ENCODE measurements around the gene ARMH3. TPM values are rescaled to one million over a fixed set of nuclear protein-coding genes. Genes with fewer than 3 reads are reported as not detected.
A peak's percentile ranks its signal among the peaks of the same experiment; 100 is the strongest.
"Not testable (repeated sequence)": the region's sequence is repeated elsewhere in the genome, so short reads cannot be mapped to it uniquely, and the experiment has no call there.

ARMH3 gene
- total RNA-seq, 2 donors from 2014 or later: 36.5 to 39.3 TPM

GRCh38 chr10:102065561-102066398, 9.8 kb upstream of the ARMH3 start:
- Mint-ChIP-seq H3K4me3 (peak overlapping the region; percentile 91), H3K4me1 (ENCODE audit: low read depth in 2 of 2) (peaks cover 16 to 28% of the 10 kb centered on the region in 2 donors), H3K27me3 (no peaks in the 10 kb centered on the region), H3K27ac (peak overlapping the region; percentile 82 to 86), H3K9me3 (no peaks in the 10 kb centered on the region), H3K36me3 (no peaks in the 10 kb centered on the region)
- DNase-seq (ENCODE audit: low spot score): no peak
- peak; percentile 37 to 48 for ATAC-seq

DNA sequence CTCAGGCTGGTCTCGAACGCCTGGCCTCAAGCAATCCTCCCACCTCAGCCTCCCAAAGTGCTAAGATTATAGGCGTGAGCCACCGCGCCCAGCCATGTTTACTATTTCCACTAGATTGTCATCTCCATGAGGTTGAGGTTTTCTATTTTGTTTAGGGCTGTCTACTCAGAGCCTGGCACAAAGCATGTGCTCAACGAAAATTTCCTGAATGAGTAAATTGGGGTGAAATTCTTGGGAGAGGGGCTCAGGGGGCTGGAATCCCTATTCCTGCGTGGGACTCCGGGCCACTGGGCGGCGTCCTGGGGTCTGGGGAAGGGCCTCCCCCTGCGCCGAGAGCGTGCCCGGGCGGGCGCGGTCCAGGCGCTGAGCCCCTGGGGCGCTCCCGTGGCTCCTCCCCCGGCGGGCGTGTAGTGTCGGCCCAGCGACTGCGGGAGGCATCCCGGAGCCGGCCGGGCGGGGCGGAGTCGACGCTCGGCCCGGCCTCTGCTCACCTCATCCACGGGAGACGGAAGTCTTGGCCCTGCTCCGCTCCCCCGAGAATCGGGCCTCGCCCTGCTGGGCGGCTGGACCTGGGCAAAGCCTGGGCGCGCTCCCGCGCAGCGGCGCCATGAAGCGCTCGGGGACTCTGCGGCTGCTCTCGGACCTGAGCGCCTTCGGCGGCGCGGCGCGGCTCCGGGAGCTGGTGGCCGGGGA, 9.0 kb upstream of the ARMH3 start, which contains the start of gene HPS6:
Gene HPS6, plus strand, starts transcription at position 482 of the 693 bp plus-strand sequence. Its CDS starts 126 bp downstream, at position 608.
- no peaks in the 10 kb centered on the region for H3K36me3 Mint-ChIP-seq

DNA sequence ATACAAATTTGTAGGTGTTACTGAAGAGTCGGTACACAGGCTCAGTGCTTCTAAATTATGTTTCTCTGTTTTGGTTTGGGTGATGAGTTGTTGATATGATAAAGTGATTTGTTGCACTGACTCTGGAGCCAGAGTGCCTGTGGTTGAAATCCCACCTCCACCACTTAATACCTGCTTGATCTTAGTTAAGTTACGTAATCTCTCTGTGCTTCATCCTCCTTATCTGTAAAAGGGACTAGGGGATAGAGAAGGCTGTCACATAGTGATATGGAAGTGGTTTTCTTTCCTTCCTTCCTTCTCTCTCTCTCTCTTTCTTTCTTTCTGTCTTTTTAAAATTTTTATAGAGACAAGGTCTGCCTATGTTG, 8.5 kb upstream of the ARMH3 start:
- Mint-ChIP-seq H3K27me3 (no peaks in the 10 kb centered on the region), H3K4me1 (ENCODE audit: low read depth in 2 of 2) (peaks cover 16 to 25% of the 10 kb centered on the region in 2 donors), H3K4me3 (peak overlapping the region; percentile 91), H3K27ac (peak overlapping the region; percentile 90 to 95), H3K9me3 (no peaks in the 10 kb centered on the region), H3K36me3 (no peaks in the 10 kb centered on the region)
- no peak for DNase-seq (ENCODE audit: low spot score)
- ATAC-seq: no peak

More for the DNA sequence above, 9.0 kb upstream of the ARMH3 start, which contains the start of gene HPS6:
- H3K27me3 Mint-ChIP-seq: no peaks in the 10 kb centered on the region
- H3K4me3 Mint-ChIP-seq: peak within 1 kb of the TSS; percentile 91
- ATAC-seq: peak; percentile 98 to 99
- no peaks in the 10 kb centered on the region for H3K9me3 Mint-ChIP-seq
- H3K27ac Mint-ChIP-seq: peak within 1 kb of the TSS; percentile 90 to 95
- peaks cover 16 to 25% of the 10 kb centered on the region in 2 donors for H3K4me1 Mint-ChIP-seq (ENCODE audit: low read depth in 2 of 2)
- peak; percentile 95 for DNase-seq (ENCODE audit: low spot score)

DNA sequence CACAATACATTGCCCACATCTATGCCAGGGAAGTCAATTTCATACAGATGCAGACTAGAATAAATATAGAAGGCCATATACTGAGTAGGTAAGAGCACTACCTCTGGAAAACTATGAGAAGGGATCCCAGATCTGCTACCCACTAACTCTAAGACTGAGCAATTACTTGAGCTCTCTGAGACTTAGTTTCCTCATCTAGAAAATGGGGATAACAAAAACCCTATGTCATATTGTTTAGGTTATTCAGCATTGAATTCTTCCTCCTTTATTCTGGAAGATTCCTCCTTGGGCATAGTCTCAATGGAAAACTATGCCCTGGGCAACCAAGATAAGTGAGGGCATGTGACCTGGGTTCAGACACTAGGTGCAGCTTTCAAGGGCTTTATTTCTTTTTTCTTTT, 4.0 kb upstream of the ARMH3 start:
- no peak for ATAC-seq

GRCh38 chr10:102054881-102055646, 909 bp downstream of the ARMH3 start:
- H3K27me3 Mint-ChIP-seq, H3K9me3 Mint-ChIP-seq, H3K36me3 Mint-ChIP-seq: not testable (repeated sequence)

More for the DNA sequence above, 4.0 kb upstream of the ARMH3 start:
- H3K27me3 Mint-ChIP-seq: no peaks in the 10 kb centered on the region
- no peak for DNase-seq (ENCODE audit: low spot score)
- no peak overlapping the region for H3K27ac Mint-ChIP-seq
- no peaks in the 10 kb centered on the region for H3K9me3 Mint-ChIP-seq
- no peak overlapping the region for H3K4me3 Mint-ChIP-seq
- peaks cover 17 to 18% of the 10 kb centered on the region in 2 donors for H3K4me1 Mint-ChIP-seq (ENCODE audit: low read depth in 2 of 2)
- no peaks in the 10 kb centered on the region for H3K36me3 Mint-ChIP-seq

GRCh38 chr10:102046095-102046494, 9.9 kb downstream of the ARMH3 start:
- no peaks in the 10 kb centered on the region for H3K9me3 Mint-ChIP-seq
- DNase-seq (ENCODE audit: low spot score) (no peak), ATAC-seq (no peak)
- no peak overlapping the region for H3K27ac Mint-ChIP-seq
- H3K4me3 Mint-ChIP-seq: no peak overlapping the region
- peaks cover 28 to 34% of the 10 kb centered on the region in 2 donors for H3K4me1 Mint-ChIP-seq (ENCODE audit: low read depth in 2 of 2)
- H3K36me3 Mint-ChIP-seq: no peaks in the 10 kb centered on the region
- H3K27me3 Mint-ChIP-seq: no peaks in the 10 kb centered on the region

More at GRCh38 chr10:102054881-102055646, 909 bp downstream of the ARMH3 start:
- peak overlapping the region; percentile 91 to 96 for H3K27ac Mint-ChIP-seq
- peaks cover 33 to 37% of the 10 kb centered on the region in 2 donors for H3K4me1 Mint-ChIP-seq (ENCODE audit: low read depth in 2 of 2)
- peak overlapping the region; percentile 97 for H3K4me3 Mint-ChIP-seq
- DNase-seq (ENCODE audit: low spot score); ATAC-seq: not testable (repeated sequence)

- no peak overlapping the region for H3K4me3 Mint-ChIP-seq
- no peaks in the 10 kb centered on the region for H3K27me3 Mint-ChIP-seq
- H3K27ac Mint-ChIP-seq: no peak overlapping the region
- ATAC-seq: no peak
- H3K9me3 Mint-ChIP-seq: no peaks in the 10 kb centered on the region
- peaks cover 31 to 37% of the 10 kb centered on the region in 2 donors for H3K4me1 Mint-ChIP-seq (ENCODE audit: low read depth in 2 of 2)
- DNase-seq (ENCODE audit: low spot score): no peak
- no peaks in the 10 kb centered on the region for H3K36me3 Mint-ChIP-seq
These were observed 10.7 kb downstream of the ARMH3 start for GRCh38 chr10:102045292-102045691.

GRCh38 chr10:102040305-102041050, 15.5 kb downstream of the ARMH3 start:
- H3K27ac Mint-ChIP-seq: no peak overlapping the region
- H3K36me3 Mint-ChIP-seq: no peaks in the 10 kb centered on the region

DNA sequence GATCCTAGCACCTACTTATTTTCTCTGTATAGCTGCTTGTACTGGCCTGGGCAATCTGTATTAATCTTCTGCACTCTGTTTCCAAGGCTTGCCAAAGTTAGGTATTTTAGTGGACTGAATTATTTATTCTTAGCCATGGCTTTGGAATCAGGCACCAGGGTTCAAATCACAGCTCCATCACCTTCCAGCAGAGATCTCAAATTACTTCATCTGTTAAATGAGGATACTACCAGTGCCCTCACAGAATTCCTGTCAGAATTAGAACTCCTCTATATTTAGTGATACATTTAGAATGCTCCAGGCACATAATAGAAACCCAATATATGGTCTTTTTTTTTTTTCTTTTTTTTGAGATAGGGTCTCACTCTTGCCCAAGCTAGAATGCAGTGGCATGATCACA, 17.6 kb downstream of the ARMH3 start:
- H3K9me3 Mint-ChIP-seq: no peaks in the 10 kb centered on the region
- no peak for ATAC-seq
- H3K4me3 Mint-ChIP-seq: no peak overlapping the region
- H3K27me3 Mint-ChIP-seq: no peaks in the 10 kb centered on the region
- H3K27ac Mint-ChIP-seq: no peak overlapping the region
- DNase-seq (ENCODE audit: low spot score): no peak
- H3K4me1 Mint-ChIP-seq (ENCODE audit: low read depth in 2 of 2): peaks cover 10 to 15% of the 10 kb centered on the region in 2 donors
- no peaks in the 10 kb centered on the region for H3K36me3 Mint-ChIP-seq

More at GRCh38 chr10:102040305-102041050, 15.5 kb downstream of the ARMH3 start:
- no peaks in the 10 kb centered on the region for H3K27me3 Mint-ChIP-seq
- H3K4me1 Mint-ChIP-seq (ENCODE audit: low read depth in 2 of 2): peaks cover 17 to 27% of the 10 kb centered on the region in 2 donors
- no peak overlapping the region for H3K4me3 Mint-ChIP-seq
- no peak for DNase-seq (ENCODE audit: low spot score)
- no peak for ATAC-seq
- H3K9me3 Mint-ChIP-seq: no peaks in the 10 kb centered on the region

DNA sequence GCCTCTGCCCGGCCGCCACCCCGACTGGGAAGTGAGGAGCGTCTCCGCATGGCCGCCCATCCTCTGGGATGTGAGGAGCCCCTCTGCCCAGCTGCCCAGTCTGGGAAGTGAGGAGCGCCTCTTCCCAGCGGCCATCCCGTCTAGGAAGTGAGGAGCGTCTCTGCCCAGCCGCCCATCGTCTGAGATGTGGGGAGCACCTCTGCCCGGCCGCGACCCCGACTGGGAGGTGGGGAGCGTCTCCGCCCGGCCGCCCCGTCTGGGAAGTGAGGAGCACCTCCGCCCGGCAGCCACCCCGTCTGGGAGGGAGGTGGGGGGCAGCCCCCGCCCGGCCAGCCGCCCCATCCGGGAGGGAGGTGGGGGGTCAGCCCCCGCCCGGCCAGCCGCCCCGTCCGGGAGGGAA, 20.2 kb downstream of the ARMH3 start:
- ATAC-seq; H3K27me3 Mint-ChIP-seq; H3K36me3 Mint-ChIP-seq; H3K27ac Mint-ChIP-seq; H3K4me3 Mint-ChIP-seq; DNase-seq (ENCODE audit: low spot score); H3K4me1 Mint-ChIP-seq (ENCODE audit: low read depth in 2 of 2); H3K9me3 Mint-ChIP-seq: not testable (repeated sequence)

- H3K27ac Mint-ChIP-seq: no peak overlapping the region
- H3K9me3 Mint-ChIP-seq: no peaks in the 10 kb centered on the region
- peaks cover 4% of the 10 kb centered on the region for H3K36me3 Mint-ChIP-seq
- H3K4me3 Mint-ChIP-seq: no peak overlapping the region
- no peaks in the 10 kb centered on the region for H3K4me1 Mint-ChIP-seq (ENCODE audit: low read depth in 2 of 2)
- ATAC-seq (no peak), DNase-seq (ENCODE audit: low spot score) (no peak)
- H3K27me3 Mint-ChIP-seq: no peaks in the 10 kb centered on the region
These were observed 22.2 kb downstream of the ARMH3 start for GRCh38 chr10:102033787-102034186.

DNA sequence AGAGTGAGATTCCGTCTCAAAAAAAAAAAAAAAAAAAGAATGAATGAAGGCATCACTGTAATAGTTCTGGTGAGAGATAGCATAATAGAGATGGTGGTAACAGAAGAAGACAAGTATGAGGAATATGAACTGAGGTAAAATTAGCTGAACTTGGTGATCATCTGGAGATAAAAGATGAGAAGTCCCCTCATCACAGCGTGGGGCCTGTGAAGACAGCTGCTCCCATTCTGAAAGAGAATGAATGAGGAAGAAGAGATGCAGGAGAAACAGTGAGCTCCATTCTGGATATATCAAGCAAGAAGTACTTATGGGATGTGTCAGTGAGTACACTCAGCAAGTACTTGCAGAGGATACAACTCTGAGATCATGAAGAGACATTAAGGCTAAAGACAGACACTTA, 28.7 kb downstream of the ARMH3 start:
- ATAC-seq (no peak), DNase-seq (ENCODE audit: low spot score) (no peak)
- no peaks in the 10 kb centered on the region for H3K9me3 Mint-ChIP-seq
- no peaks in the 10 kb centered on the region for H3K4me1 Mint-ChIP-seq (ENCODE audit: low read depth in 2 of 2)
- H3K27ac Mint-ChIP-seq: no peak overlapping the region
- peaks cover 8% of the 10 kb centered on the region for H3K36me3 Mint-ChIP-seq
- H3K27me3 Mint-ChIP-seq: no peaks in the 10 kb centered on the region
- H3K4me3 Mint-ChIP-seq: no peak overlapping the region

DNA sequence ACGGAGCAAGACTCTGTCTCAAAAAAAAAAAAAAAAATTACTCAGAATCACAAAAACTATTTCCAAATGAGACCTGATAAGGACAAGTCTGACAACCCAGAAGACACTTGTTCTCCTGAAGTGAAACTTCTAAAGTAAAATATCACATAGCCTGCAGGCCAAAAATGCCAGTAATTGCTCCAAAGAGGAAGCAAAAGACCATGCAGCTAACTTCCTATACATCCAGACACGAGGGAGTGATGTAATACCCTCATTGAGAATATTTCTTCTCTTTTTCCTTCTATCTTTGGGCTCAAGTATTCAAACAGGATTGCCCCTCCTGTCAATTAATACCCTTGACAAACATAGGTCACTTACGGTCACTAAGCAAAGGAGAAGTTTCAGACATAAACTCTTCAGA, 31.2 kb downstream of the ARMH3 start:
- Mint-ChIP-seq H3K9me3 (no peaks in the 10 kb centered on the region), H3K27ac (peak overlapping the region in 1 of 2 donors; percentile 46), H3K36me3 (peaks cover 4% of the 10 kb centered on the region), H3K4me1 (ENCODE audit: low read depth in 2 of 2) (no peaks in the 10 kb centered on the region), H3K27me3 (no peaks in the 10 kb centered on the region), H3K4me3 (no peak overlapping the region)
- ATAC-seq (no peak), DNase-seq (ENCODE audit: low spot score) (no peak)
